Mononuclear cell (primary cell): ENCODE data around the gene CPNE7. TPM values are rescaled to one million over a fixed set of nuclear protein-coding genes. Genes with fewer than 3 reads are reported as not detected.

Experiments
- H3K27me3 ChIP-seq: 2 replicates; pipeline ENCODE4 v1.6.0; 2011; ENCODE audit warnings: low read length, control low read depth; ENCODE audit not compliant: insufficient read depth
- H3K4me1 ChIP-seq: 2 replicates; pipeline ENCODE4 v1.5.1; 2011; ENCODE audit warnings: mild to moderate bottlenecking, low read length, control low read depth; ENCODE audit not compliant: insufficient read depth
- H3K4me3 ChIP-seq: 2 replicates; pipeline ENCODE4 v1.5.1; 2011; ENCODE audit warnings: mild to moderate bottlenecking, low read length, moderate library complexity
- H3K9me3 ChIP-seq: 2 replicates; pipeline ENCODE4 v1.5.1; 2011; ENCODE audit warnings: low read depth, mild to moderate bottlenecking, control low read depth, low read length
- total RNA-seq: library from RNA; depleted of rRNA; stranded (reverse); fragments of >200 nt; gene quantifications from one replicate; pipeline ENCODE4 v1.2.3, GENCODE V29; 2012

CPNE7 gene
- 0.52 TPM for total RNA-seq

- no peak within 1 kb of the TSS for H3K4me3 ChIP-seq
- H3K9me3 ChIP-seq = no peaks in the 10 kb centered on the region
- H3K27me3 ChIP-seq = peaks cover 8% of the 10 kb centered on the region
- H3K4me1 ChIP-seq = peaks cover 18% of the 10 kb centered on the region
Observed at GRCh38 chr16:89575247-89576152, at the start of gene CPNE7. TSS of gene CPNE7 (plus strand) at chr16:89575758. CDS start at chr16:89575898, 140 bp downstream.

- no peaks in the 10 kb centered on the region for H3K9me3 ChIP-seq
- no peaks in the 10 kb centered on the region for H3K27me3 ChIP-seq
- peaks cover 11% of the 10 kb centered on the region for H3K4me1 ChIP-seq
- H3K4me3 ChIP-seq = no peak overlapping the region
Observed at GRCh38 chr16:89529097-89529496, 46.5 kb upstream of the CPNE7 start.

GRCh38 chr16:89530401-89531381 lies 44.9 kb upstream of the CPNE7 start:
- H3K9me3 ChIP-seq = no peaks in the 10 kb centered on the region
- no peak overlapping the region for H3K4me3 ChIP-seq
- H3K27me3 ChIP-seq = no peaks in the 10 kb centered on the region
- peaks cover 27% of the 10 kb centered on the region for H3K4me1 ChIP-seq

GRCh38 chr16:89531821-89532526 lies 43.6 kb upstream of the CPNE7 start:
- Histone ChIP-seq H3K4me3 (no peak overlapping the region), H3K27me3 (no peaks in the 10 kb centered on the region), H3K9me3 (no peaks in the 10 kb centered on the region), H3K4me1 (peaks cover 27% of the 10 kb centered on the region)

- Histone ChIP-seq H3K4me3 (no peak overlapping the region), H3K9me3 (no peaks in the 10 kb centered on the region), H3K4me1 (peaks cover 27% of the 10 kb centered on the region), H3K27me3 (no peaks in the 10 kb centered on the region)
Observed at GRCh38 chr16:89534252-89534756, 41.3 kb upstream of the CPNE7 start.

GRCh38 chr16:89536371-89536770 lies 39.2 kb upstream of the CPNE7 start:
- Histone ChIP-seq H3K4me3 (no peak overlapping the region), H3K9me3 (no peaks in the 10 kb centered on the region), H3K27me3 (no peaks in the 10 kb centered on the region), H3K4me1 (peaks cover 27% of the 10 kb centered on the region)

- H3K4me1 ChIP-seq = peaks cover 27% of the 10 kb centered on the region
- H3K9me3 ChIP-seq = no peaks in the 10 kb centered on the region
- no peaks in the 10 kb centered on the region for H3K27me3 ChIP-seq
- no peak overlapping the region for H3K4me3 ChIP-seq
Observed at GRCh38 chr16:89536886-89537548, 38.5 kb upstream of the CPNE7 start.

- peaks cover 27% of the 10 kb centered on the region for H3K4me1 ChIP-seq
- H3K27me3 ChIP-seq = no peaks in the 10 kb centered on the region
- H3K9me3 ChIP-seq = no peaks in the 10 kb centered on the region
- no peak overlapping the region for H3K4me3 ChIP-seq
Observed at GRCh38 chr16:89537549-89537925, 38.0 kb upstream of the CPNE7 start.

- H3K27me3 ChIP-seq = no peaks in the 10 kb centered on the region
Observed at GRCh38 chr16:89538286-89538685, 37.3 kb upstream of the CPNE7 start.

GRCh38 chr16:89540557-89540956 lies 35.0 kb upstream of the CPNE7 start:
- Histone ChIP-seq H3K9me3 (no peaks in the 10 kb centered on the region), H3K4me3 (no peak overlapping the region), H3K27me3 (no peaks in the 10 kb centered on the region), H3K4me1 (peaks cover 2% of the 10 kb centered on the region)

More at GRCh38 chr16:89538286-89538685, 37.3 kb upstream of the CPNE7 start:
- Histone ChIP-seq H3K9me3 (no peaks in the 10 kb centered on the region), H3K4me3 (no peak overlapping the region), H3K4me1 (peaks cover 25% of the 10 kb centered on the region)

GRCh38 chr16:89541792-89542191 lies 33.8 kb upstream of the CPNE7 start:
- Histone ChIP-seq H3K4me3 (no peak overlapping the region), H3K9me3 (no peaks in the 10 kb centered on the region), H3K27me3 (no peaks in the 10 kb centered on the region), H3K4me1 (no peaks in the 10 kb centered on the region)

GRCh38 chr16:89544113-89544512 lies 31.4 kb upstream of the CPNE7 start:
- Histone ChIP-seq H3K9me3 (no peaks in the 10 kb centered on the region), H3K4me1 (no peaks in the 10 kb centered on the region), H3K4me3 (no peak overlapping the region), H3K27me3 (no peaks in the 10 kb centered on the region)

GRCh38 chr16:89544713-89545043 lies 30.9 kb upstream of the CPNE7 start:
- H3K27me3 ChIP-seq = no peaks in the 10 kb centered on the region
- no peak overlapping the region for H3K4me3 ChIP-seq
- H3K4me1 ChIP-seq = peaks cover 4% of the 10 kb centered on the region
- H3K9me3 ChIP-seq = no peaks in the 10 kb centered on the region
